Gastrocnemius medialis (tissue), 4 donors: ENCODE results near the gene TATDN3.

ENCODE experiments used
- CTCF ChIP-seq, 5 experiments: fragments of 450-650 bp in 3 of 5; fragments of 200-600 bp in 2 of 5; sonication (generic) in 2 of 5; IDR thresholded peaks in 4 of 5; conservative IDR thresholded peaks in 1 of 5; 1 replicate in 4 of 5; 2 replicates in 1 of 5; pipeline ENCODE4 v1.5.1; 2016 to 2019; ENCODE audit warnings: antibody characterized with exemption in 5 of 5, mild to moderate bottlenecking in 3 of 5, moderate library complexity in 3 of 5
- POLR2A ChIP-seq, 2 donors: fragments of 450-650 bp; IDR thresholded peaks; one replicate each; pipeline ENCODE4 v1.6.1; 2017; ENCODE audit warnings: antibody characterized with exemption in 2 of 2, mild to moderate bottlenecking in 2 of 2, moderate library complexity in 2 of 2

GRCh38 chr1:212824201-212824600 is 32.5 kb downstream of the TATDN3 start:
- TF ChIP-seq CTCF (IDR thresholded peaks at IDR 0.05 in 4 of 5, conservative IDR thresholded peaks at IDR 0.05 in 1 of 5) (no peak), POLR2A (IDR thresholded peaks at IDR 0.05) (no peak)
